Hepatocyte (in vitro differentiated cells): ENCODE results near the gene DOCK4.

Experiments used
- CTCF ChIP-seq: fragments of 200-600 bp; sonication (generic); IDR thresholded peaks from 2 replicates; pipeline ENCODE4 v1.5.1; 2016; ENCODE audit warnings: antibody characterized with exemption, mild to moderate bottlenecking; ENCODE audit not compliant: poor library complexity
- EZH2phosphoT487 ChIP-seq: fragments of 200-600 bp; sonication (generic); IDR thresholded peaks from one replicate; pipeline ENCODE4 v1.6.1; 2018; ENCODE audit warnings: antibody characterized with exemption, mild to moderate bottlenecking, low read depth, moderate library complexity; ENCODE audit not compliant: unreplicated experiment, severe bottlenecking

GRCh38 chr7:111914291-111914690 lies 291.9 kb downstream of the DOCK4 start:
- TF ChIP-seq CTCF (no peak), EZH2phosphoT487 (no peak)
